HEK293 (cell line): Measurements from ENCODE around the gene PLAU.
A peak's percentile ranks its signal among the peaks of the same experiment; 100 is the strongest.

Experiments
- CTCF ChIA-PET: fragments of 350-600 bp; formaldehyde crosslinking; extraction: SDS; loops from one replicate; lab custom pipeline; 2021; ENCODE audit warnings: antibody characterized with exemption; lab: Yijun Ruan, JAX
- POLR2A ChIA-PET: fragments of 300-600 bp; formaldehyde crosslinking; extraction: SDS; loops from one replicate; lab custom pipeline; 2020; ENCODE audit warnings: antibody characterized with exemption, inconsistent platforms; lab: Yijun Ruan, JAX
- H3K27ac ChIP-seq: fragments of 200-500 bp; sonication (Bioruptor generic); 2 replicates; pipeline ENCODE4 v1.5.1; 2014; ENCODE audit warnings: low read depth, low read length, control low read depth, inconsistent platforms; ENCODE audit errors: extremely low read depth
- H3K36me3 ChIP-seq, 2 experiments: fragments of 200-500 bp in 1 of 2; sonication (Bioruptor generic) in 1 of 2; 1 replicate in 1 of 2; 2 replicates in 1 of 2; pipeline ENCODE4 v1.5.1; 2014 to 2017; ENCODE audit warnings: inconsistent platforms in 2 of 2, low read length in 2 of 2; ENCODE audit not compliant: control insufficient read depth in 2 of 2, insufficient read depth in 1 of 2
- H3K4me1 ChIP-seq: fragments of 200-500 bp; sonication (Bioruptor generic); 2 replicates; pipeline ENCODE4 v1.5.1; 2014; ENCODE audit warnings: mild to moderate bottlenecking, low read length, inconsistent platforms; ENCODE audit not compliant: control insufficient read depth, insufficient read depth
- H3K4me3 ChIP-seq: 2 replicates; pipeline ENCODE4 v1.5.1; 2011; ENCODE audit warnings: low read depth, mild to moderate bottlenecking, control low read depth, low read length, moderate library complexity
- H3K9me3 ChIP-seq: fragments of 200-500 bp; sonication (Bioruptor generic); 2 replicates; pipeline ENCODE4 v1.5.1; 2014; ENCODE audit warnings: low read depth, low read length, inconsistent platforms; ENCODE audit not compliant: control insufficient read depth, insufficient read depth
- EGR2 ChIP-seq: fragments of 450-650 bp; formaldehyde crosslinking; IDR thresholded peaks from 2 replicates; pipeline ENCODE4 v1.5.1; 2016; ENCODE audit warnings: low read depth, missing biosample characterization, missing genetic modification characterization
- KLF7 ChIP-seq: fragments of 450-650 bp; formaldehyde crosslinking; IDR thresholded peaks from 2 replicates; pipeline ENCODE4 v1.5.1; 2016; ENCODE audit warnings: missing biosample characterization, missing genetic modification characterization, borderline replicate concordance
- PRDM2 ChIP-seq: fragments of 450-650 bp; formaldehyde crosslinking; IDR thresholded peaks from 2 replicates; pipeline ENCODE4 v1.5.1; 2016; ENCODE audit warnings: missing biosample characterization, missing genetic modification characterization, borderline replicate concordance
- SCRT1 ChIP-seq: fragments of 450-650 bp; formaldehyde crosslinking; IDR thresholded peaks from 2 replicates; pipeline ENCODE4 v1.5.1; 2016; ENCODE audit warnings: missing biosample characterization, missing genetic modification characterization, borderline replicate concordance
- SCRT2 ChIP-seq: fragments of 450-650 bp; formaldehyde crosslinking; IDR thresholded peaks from 2 replicates; pipeline ENCODE4 v1.5.1; 2016; ENCODE audit warnings: missing biosample characterization, missing genetic modification characterization
- ZBTB1 ChIP-seq: fragments of 450-650 bp; formaldehyde crosslinking; IDR thresholded peaks from 2 replicates; pipeline ENCODE4 v1.5.1; 2016; ENCODE audit warnings: missing biosample characterization, missing genetic modification characterization
- ZNF140 ChIP-seq: fragments of 450-650 bp; formaldehyde crosslinking; IDR thresholded peaks from 2 replicates; pipeline ENCODE4 v1.5.1; 2016; ENCODE audit warnings: missing biosample characterization, missing genetic modification characterization
- ZNF169 ChIP-seq: fragments of 450-650 bp; formaldehyde crosslinking; IDR thresholded peaks from 2 replicates; pipeline ENCODE4 v1.5.1; 2016; ENCODE audit warnings: missing biosample characterization, missing genetic modification characterization
- ZNF341 ChIP-seq: fragments of 450-650 bp; formaldehyde crosslinking; IDR thresholded peaks from 2 replicates; pipeline ENCODE4; 2016; ENCODE audit warnings: low read depth, missing biosample characterization, missing genetic modification characterization
- ZNF48 ChIP-seq: fragments of 450-650 bp; formaldehyde crosslinking; IDR thresholded peaks from 2 replicates; pipeline ENCODE4 v1.5.1; 2016; ENCODE audit warnings: missing biosample characterization, missing genetic modification characterization
- ZNF510 ChIP-seq: fragments of 450-650 bp; formaldehyde crosslinking; IDR thresholded peaks from 2 replicates; pipeline ENCODE4 v1.5.1; 2018; ENCODE audit warnings: mild to moderate bottlenecking, missing genetic modification characterization, missing biosample characterization; ENCODE audit not compliant: insufficient replicate concordance
- ZNF580 ChIP-seq: fragments of 450-650 bp; formaldehyde crosslinking; IDR thresholded peaks from 2 replicates; pipeline ENCODE4 v1.5.1; 2016; ENCODE audit warnings: missing biosample characterization, missing genetic modification characterization
- ZNF639 ChIP-seq: fragments of 450-650 bp; formaldehyde crosslinking; IDR thresholded peaks from 2 replicates; pipeline ENCODE4 v1.5.1; 2016; ENCODE audit warnings: missing biosample characterization, missing genetic modification characterization
- ZNF768 ChIP-seq: fragments of 450-650 bp; formaldehyde crosslinking; IDR thresholded peaks from 2 replicates; pipeline ENCODE4 v1.5.1; 2018; ENCODE audit warnings: missing biosample characterization, mild to moderate bottlenecking, missing genetic modification characterization
- ZNF843 ChIP-seq: fragments of 450-650 bp; formaldehyde crosslinking; IDR thresholded peaks from 2 replicates; pipeline ENCODE4 v1.5.1; 2016; ENCODE audit warnings: missing biosample characterization, missing genetic modification characterization

PLAU gene

GRCh38 chr10:73897693-73898092 lies 13.2 kb upstream of the PLAU start:
- TF ChIP-seq PRDM2 (tag by site-specific recombination) (no peak), EGR2 (tag by site-specific recombination) (no peak), ZNF140 (peak; percentile 95)
- POLR2A ChIA-PET = interaction anchor here (1.1 kb wide), 1 partner anchor 47 kb away, joined by 3 read pairs; no protein-coding TSS in a partner anchor
- H3K36me3 ChIP-seq = no peaks in the 10 kb centered on the region
- no peak overlapping the region for H3K27ac ChIP-seq
- CTCF ChIA-PET = interaction anchor here (1.0 to 2.3 kb wide), 3 partner anchors 11 to 38 kb away, joined by 6 to 9 read pairs (median 6); no protein-coding TSS in a partner anchor
- no peaks in the 10 kb centered on the region for H3K4me1 ChIP-seq
- H3K4me3 ChIP-seq = no peak overlapping the region
- H3K9me3 ChIP-seq = no peaks in the 10 kb centered on the region

- H3K9me3 ChIP-seq = no peaks in the 10 kb centered on the region
- H3K4me3 ChIP-seq = no peak overlapping the region
- no peaks in the 10 kb centered on the region for H3K4me1 ChIP-seq
- POLR2A ChIA-PET = interaction anchor here (0.7 to 1.1 kb wide), 2 partner anchors 46 to 52 kb away, joined by 3 to 5 read pairs; no protein-coding TSS in a partner anchor
- H3K36me3 ChIP-seq = no peaks in the 10 kb centered on the region
- TF ChIP-seq ZNF843 = no peak
- no peak for TF ChIP-seq ZBTB1 (tag by site-specific recombination)
- no peak for TF ChIP-seq KLF7
- TF ChIP-seq ZNF48 = no peak
- no peak for TF ChIP-seq ZNF768 (tag by site-specific recombination)
- no peak overlapping the region for H3K27ac ChIP-seq
- CTCF ChIA-PET = interaction anchor here (0.6 to 4.8 kb wide), 8 partner anchors 10 to 226 kb away, joined by 3 to 41 read pairs (median 6); no protein-coding TSS in a partner anchor
These were observed 12.1 kb upstream of the PLAU start for GRCh38 chr10:73898730-73899410.

GRCh38 chr10:73899423-73899822 lies 11.5 kb upstream of the PLAU start:
- ChIA-PET POLR2A (interaction anchor here (0.7 kb wide), 1 partner anchor 51 kb away, joined by 5 read pairs; no protein-coding TSS in a partner anchor), CTCF (interaction anchor here (0.6 to 4.8 kb wide), 7 partner anchors 11 to 225 kb away, joined by 3 to 41 read pairs (median 4); no protein-coding TSS in a partner anchor)
- Histone ChIP-seq H3K9me3 (no peaks in the 10 kb centered on the region), H3K27ac (no peak overlapping the region), H3K36me3 (no peaks in the 10 kb centered on the region), H3K4me1 (no peaks in the 10 kb centered on the region), H3K4me3 (no peak overlapping the region)
- no peak for TF ChIP-seq ZNF510 (tag by site-specific recombination)
- TF ChIP-seq ZNF639 = no peak
- no peak for TF ChIP-seq ZNF341 (tag by site-specific recombination)
- peak; percentile 86 for TF ChIP-seq SCRT2 (tag by site-specific recombination)
- peak; percentile 83 for TF ChIP-seq SCRT1 (tag by site-specific recombination)
- no peak for TF ChIP-seq ZNF169
- no peak for TF ChIP-seq ZNF580
